ENCODE data around the gene HNRNPH1. TPM values are rescaled to one million over a fixed set of nuclear protein-coding genes. Genes with fewer than 3 reads are reported as not detected.

Gene HNRNPH1
- total RNA-seq, 1 experiment from 2014 or later: 865 TPM

DNA sequence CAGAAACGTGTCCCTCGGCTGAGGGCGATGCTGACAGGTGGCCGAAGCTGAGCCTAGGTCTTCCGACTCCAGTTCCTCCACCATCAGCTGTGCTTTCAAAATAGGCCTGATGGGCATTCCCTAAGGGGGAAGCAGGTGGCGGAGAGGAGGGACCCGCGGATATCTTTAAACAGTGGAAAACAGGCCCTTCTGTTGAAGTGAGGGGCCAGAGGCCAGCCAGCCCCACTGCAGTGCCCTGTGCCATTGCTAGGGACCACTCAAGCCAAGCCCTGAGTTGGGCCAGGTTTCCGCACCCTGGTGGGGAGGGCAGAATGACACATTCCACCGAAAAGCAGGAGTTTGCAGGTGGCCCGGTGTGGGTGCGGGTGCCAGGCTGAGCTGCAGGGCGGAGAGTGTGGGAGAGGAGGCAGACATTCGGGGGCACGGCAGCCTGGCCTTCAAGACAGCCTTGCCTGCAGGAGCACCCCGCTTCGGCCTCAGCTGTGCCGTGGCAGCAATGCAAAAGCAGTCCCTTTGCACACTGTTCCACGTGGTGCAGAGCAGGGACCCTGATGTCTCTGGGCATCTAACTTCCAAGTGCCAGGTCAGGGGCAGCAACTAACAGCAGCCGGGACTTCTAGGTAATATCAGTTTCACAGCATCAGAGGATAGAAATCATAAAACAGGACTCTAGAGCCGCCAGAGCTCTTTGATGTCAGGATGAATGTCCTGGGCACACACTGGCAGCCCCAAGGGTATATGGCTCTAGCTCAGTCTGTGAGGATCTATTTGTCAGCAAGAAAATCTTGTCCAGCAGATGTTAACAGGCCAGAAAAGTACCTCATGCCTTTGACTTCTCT lies 17.2 kb downstream of the HNRNPH1 start:
- H3K4me1 Mint-ChIP-seq: no peaks in the 10 kb centered on the region

DNA sequence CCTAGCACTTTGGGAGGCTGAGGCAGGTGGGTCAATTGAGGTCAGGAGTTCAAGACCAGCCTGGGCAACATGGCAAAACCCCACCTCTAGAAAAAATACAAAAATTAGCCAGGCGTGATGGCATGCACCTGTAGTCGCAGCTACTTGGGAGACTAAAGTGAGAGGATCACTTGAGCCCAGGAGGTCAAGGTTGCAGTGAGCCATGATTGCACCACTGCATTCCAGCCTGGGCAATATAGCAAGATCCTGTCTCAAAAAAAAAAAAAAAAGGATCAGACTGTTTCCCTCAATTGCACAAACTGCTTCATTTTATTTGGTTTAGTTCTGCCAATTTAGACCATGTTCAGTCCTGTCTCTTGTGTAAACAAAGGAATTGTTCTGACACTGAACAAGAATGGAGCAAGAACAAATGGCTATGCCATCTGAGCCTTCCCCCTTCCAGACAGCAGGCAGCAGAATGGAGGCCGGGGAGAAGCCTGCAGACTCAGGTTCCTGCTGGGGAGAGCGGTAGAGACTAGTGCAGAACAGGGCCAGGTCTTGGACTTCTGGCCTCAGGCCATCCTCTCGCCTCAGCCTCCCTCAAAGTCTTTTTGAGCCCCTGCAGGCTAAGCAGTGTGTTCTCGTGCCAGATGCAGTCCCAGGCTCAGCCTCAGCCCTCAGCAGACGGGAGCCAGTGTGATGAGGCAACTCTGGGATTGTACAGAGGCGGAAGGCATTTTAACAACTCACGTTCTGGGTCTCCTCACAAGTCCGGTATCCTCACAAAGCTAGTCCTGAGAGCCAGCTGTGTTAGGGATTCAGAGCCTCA lies 18.2 kb downstream of the HNRNPH1 start:
- POLR2A ChIA-PET: no interaction called here
- CTCF ChIA-PET: interaction anchor here (2.9 kb wide), 1 partner anchor 63 kb away, joined by 11 read pairs; no protein-coding TSS in a partner anchor
- Mint-ChIP-seq H3K4me1 (no peaks in the 10 kb centered on the region), H3K36me3 (peaks cover 41% of the 10 kb centered on the region), H3K4me3 (no peak overlapping the region), H3K27ac (peak overlapping the region; percentile 81; the same call in 1 of the 2 replicates), H3K27me3 (ENCODE audit: low read depth) (no peaks in the 10 kb centered on the region), H3K9me3 (no peaks in the 10 kb centered on the region)
- DNase-seq (ENCODE audit: low spot score) (no peak), ATAC-seq (no peak)
- TF ChIP-seq NR3C1 (CRISPR knock-in tag; conservative IDR thresholded peaks at IDR 0.05; ENCODE audit: low read depth) (no peak), TP53 (CRISPR knock-in tag; IDR thresholded peaks at IDR 0.05) (no peak), FOXK1 (CRISPR knock-in tag; IDR thresholded peaks at IDR 0.05) (no peak), FOXJ3 (CRISPR knock-in tag; IDR thresholded peaks at IDR 0.05; ENCODE audit: borderline replicate concordance) (no peak)
- TF ChIP-seq, protein P1, sequence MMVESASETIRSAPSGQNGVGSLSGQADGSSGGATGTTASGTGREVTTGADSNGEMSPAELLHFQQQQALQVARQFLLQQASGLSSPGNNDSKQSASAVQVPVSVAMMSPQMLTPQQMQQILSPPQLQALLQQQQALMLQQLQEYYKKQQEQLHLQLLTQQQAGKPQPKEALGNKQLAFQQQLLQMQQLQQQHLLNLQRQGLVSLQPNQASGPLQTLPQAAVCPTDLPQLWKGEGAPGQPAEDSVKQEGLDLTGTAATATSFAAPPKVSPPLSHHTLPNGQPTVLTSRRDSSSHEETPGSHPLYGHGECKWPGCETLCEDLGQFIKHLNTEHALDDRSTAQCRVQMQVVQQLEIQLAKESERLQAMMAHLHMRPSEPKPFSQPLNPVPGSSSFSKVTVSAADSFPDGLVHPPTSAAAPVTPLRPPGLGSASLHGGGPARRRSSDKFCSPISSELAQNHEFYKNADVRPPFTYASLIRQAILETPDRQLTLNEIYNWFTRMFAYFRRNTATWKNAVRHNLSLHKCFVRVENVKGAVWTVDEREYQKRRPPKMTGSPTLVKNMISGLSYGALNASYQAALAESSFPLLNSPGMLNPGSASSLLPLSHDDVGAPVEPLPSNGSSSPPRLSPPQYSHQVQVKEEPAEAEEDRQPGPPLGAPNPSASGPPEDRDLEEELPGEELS (CRISPR knock-in tag; IDR thresholded peaks at IDR 0.05): no peak
- TF ChIP-seq, protein P2, sequence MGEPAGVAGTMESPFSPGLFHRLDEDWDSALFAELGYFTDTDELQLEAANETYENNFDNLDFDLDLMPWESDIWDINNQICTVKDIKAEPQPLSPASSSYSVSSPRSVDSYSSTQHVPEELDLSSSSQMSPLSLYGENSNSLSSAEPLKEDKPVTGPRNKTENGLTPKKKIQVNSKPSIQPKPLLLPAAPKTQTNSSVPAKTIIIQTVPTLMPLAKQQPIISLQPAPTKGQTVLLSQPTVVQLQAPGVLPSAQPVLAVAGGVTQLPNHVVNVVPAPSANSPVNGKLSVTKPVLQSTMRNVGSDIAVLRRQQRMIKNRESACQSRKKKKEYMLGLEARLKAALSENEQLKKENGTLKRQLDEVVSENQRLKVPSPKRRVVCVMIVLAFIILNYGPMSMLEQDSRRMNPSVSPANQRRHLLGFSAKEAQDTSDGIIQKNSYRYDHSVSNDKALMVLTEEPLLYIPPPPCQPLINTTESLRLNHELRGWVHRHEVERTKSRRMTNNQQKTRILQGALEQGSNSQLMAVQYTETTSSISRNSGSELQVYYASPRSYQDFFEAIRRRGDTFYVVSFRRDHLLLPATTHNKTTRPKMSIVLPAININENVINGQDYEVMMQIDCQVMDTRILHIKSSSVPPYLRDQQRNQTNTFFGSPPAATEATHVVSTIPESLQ (CRISPR knock-in tag; IDR thresholded peaks at IDR 0.05): no peak
- TF ChIP-seq, protein P3, sequence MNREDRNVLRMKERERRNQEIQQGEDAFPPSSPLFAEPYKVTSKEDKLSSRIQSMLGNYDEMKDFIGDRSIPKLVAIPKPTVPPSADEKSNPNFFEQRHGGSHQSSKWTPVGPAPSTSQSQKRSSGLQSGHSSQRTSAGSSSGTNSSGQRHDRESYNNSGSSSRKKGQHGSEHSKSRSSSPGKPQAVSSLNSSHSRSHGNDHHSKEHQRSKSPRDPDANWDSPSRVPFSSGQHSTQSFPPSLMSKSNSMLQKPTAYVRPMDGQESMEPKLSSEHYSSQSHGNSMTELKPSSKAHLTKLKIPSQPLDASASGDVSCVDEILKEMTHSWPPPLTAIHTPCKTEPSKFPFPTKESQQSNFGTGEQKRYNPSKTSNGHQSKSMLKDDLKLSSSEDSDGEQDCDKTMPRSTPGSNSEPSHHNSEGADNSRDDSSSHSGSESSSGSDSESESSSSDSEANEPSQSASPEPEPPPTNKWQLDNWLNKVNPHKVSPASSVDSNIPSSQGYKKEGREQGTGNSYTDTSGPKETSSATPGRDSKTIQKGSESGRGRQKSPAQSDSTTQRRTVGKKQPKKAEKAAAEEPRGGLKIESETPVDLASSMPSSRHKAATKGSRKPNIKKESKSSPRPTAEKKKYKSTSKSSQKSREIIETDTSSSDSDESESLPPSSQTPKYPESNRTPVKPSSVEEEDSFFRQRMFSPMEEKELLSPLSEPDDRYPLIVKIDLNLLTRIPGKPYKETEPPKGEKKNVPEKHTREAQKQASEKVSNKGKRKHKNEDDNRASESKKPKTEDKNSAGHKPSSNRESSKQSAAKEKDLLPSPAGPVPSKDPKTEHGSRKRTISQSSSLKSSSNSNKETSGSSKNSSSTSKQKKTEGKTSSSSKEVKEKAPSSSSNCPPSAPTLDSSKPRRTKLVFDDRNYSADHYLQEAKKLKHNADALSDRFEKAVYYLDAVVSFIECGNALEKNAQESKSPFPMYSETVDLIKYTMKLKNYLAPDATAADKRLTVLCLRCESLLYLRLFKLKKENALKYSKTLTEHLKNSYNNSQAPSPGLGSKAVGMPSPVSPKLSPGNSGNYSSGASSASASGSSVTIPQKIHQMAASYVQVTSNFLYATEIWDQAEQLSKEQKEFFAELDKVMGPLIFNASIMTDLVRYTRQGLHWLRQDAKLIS (CRISPR knock-in tag; IDR thresholded peaks at IDR 0.05; ENCODE audit: borderline replicate concordance): no peak
- TF ChIP-seq, protein P4, sequence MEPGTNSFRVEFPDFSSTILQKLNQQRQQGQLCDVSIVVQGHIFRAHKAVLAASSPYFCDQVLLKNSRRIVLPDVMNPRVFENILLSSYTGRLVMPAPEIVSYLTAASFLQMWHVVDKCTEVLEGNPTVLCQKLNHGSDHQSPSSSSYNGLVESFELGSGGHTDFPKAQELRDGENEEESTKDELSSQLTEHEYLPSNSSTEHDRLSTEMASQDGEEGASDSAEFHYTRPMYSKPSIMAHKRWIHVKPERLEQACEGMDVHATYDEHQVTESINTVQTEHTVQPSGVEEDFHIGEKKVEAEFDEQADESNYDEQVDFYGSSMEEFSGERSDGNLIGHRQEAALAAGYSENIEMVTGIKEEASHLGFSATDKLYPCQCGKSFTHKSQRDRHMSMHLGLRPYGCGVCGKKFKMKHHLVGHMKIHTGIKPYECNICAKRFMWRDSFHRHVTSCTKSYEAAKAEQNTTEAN (CRISPR knock-in tag; IDR thresholded peaks at IDR 0.05): no peak

More for the DNA sequence above, 17.2 kb downstream of the HNRNPH1 start:
- no peak for DNase-seq (ENCODE audit: low spot score)
- TF ChIP-seq TCF7 (CRISPR knock-in tag; IDR thresholded peaks at IDR 0.05; ENCODE audit: low read depth): no peak
- POLR2A ChIA-PET: interaction anchor here (0.6 to 1.5 kb wide), 3 partner anchors 17 to 1254 kb away, joined by 4 to 5 read pairs (median 4); partner anchors contain the start of gene HNRNPH1
- Mint-ChIP-seq H3K9me3 (no peaks in the 10 kb centered on the region), H3K27me3 (ENCODE audit: low read depth) (no peaks in the 10 kb centered on the region), H3K27ac (no peak overlapping the region), H3K36me3 (peaks cover 46% of the 10 kb centered on the region), H3K4me3 (no peak overlapping the region)
- CTCF ChIA-PET: interaction anchor here (1.7 to 2.9 kb wide), 2 partner anchors 17 to 62 kb away, joined by 5 to 11 read pairs; partner anchors contain the start of gene HNRNPH1
- no peak for ATAC-seq
